Neural progenitor cell (in vitro differentiated cells): ENCODE data around the gene ZNF274.

Experiments
- EZH2phosphoT487 ChIP-seq: fragments of 200-600 bp; sonication (generic); IDR thresholded peaks from 2 replicates; pipeline ENCODE4 v1.6.1; 2017; ENCODE audit warnings: antibody characterized with exemption
- TF ChIP-seq, protein P1 (sequence below): fragments of 200-600 bp; sonication (generic); IDR thresholded peaks from 2 replicates; pipeline ENCODE4 v1.5.1; 2017; ENCODE audit warnings: antibody characterized with exemption, mild to moderate bottlenecking

DNA sequence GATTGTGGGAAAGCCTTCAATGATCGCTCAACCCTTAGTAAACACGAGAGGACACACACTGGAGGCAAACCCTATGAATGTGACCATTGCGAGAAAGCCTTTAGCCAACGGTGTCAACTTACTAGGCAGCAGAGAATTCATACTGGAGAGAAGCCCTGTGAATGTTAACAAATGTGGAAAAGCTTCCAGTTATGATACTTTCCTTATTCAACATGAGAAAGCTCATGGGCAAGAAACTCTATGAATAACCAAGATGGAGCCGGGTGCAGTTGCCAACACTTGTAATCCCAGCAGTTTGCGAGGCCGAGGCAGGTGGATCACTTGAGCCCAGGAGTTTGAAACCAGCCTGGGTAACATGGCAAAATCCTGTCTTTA is 80.0 kb downstream of the ZNF274 start:
- TF ChIP-seq, protein P1, sequence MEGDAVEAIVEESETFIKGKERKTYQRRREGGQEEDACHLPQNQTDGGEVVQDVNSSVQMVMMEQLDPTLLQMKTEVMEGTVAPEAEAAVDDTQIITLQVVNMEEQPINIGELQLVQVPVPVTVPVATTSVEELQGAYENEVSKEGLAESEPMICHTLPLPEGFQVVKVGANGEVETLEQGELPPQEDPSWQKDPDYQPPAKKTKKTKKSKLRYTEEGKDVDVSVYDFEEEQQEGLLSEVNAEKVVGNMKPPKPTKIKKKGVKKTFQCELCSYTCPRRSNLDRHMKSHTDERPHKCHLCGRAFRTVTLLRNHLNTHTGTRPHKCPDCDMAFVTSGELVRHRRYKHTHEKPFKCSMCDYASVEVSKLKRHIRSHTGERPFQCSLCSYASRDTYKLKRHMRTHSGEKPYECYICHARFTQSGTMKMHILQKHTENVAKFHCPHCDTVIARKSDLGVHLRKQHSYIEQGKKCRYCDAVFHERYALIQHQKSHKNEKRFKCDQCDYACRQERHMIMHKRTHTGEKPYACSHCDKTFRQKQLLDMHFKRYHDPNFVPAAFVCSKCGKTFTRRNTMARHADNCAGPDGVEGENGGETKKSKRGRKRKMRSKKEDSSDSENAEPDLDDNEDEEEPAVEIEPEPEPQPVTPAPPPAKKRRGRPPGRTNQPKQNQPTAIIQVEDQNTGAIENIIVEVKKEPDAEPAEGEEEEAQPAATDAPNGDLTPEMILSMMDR = no peak
- TF ChIP-seq EZH2phosphoT487 = no peak
